Amygdala (tissue), 56 donors: ENCODE results near the gene YIPF4.
"Not testable (repeated sequence)": the region's sequence is repeated elsewhere in the genome, so short reads cannot be mapped to it uniquely, and the experiment has no call there.

Experiments used
- DNase-seq, 56 donors: peaks; one replicate each; lab custom pipeline; 2025; lab: John Stamatoyannopoulos, UW

Gene YIPF4

DNA sequence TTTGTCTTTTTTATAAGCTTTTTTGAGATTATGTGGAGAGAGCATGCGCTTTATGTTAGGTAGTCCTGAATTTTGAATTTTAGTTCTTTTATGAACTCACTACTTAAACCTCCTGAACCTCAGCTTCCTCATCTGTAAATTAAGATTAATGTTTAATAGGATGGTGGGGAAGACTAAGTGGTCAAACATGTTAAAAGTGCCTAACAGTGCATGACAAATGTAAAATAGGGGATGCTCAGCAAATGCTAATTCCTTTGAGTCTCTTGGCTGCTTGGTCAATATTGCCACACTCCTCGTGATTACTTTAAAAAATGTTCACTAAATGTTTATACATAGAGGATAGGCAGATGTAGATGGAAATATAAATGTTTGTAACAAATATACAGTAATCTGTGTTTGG is 85.9 kb downstream of the YIPF4 start:
- DNase-seq: no peak

DNA sequence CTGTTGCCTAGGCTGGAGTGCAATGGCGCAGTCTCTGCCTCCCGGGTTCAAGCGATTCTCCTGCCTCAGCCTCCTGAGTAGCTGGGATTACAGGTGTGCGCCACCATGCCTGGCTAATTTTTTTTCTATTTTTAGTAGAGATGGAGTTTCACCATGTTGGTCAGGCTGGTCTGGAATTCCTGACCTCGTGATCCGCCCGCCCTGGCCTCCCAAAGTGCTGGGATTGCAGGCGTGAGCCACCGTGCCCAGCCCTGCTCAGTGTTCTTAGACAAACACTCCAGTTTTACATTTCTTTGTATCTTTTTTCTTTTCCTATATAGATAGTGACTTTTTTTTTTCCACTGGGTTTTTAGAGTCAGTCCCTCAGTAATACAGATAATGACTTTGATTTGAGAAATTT is 86.6 kb downstream of the YIPF4 start:
- not testable (repeated sequence) for DNase-seq

DNA sequence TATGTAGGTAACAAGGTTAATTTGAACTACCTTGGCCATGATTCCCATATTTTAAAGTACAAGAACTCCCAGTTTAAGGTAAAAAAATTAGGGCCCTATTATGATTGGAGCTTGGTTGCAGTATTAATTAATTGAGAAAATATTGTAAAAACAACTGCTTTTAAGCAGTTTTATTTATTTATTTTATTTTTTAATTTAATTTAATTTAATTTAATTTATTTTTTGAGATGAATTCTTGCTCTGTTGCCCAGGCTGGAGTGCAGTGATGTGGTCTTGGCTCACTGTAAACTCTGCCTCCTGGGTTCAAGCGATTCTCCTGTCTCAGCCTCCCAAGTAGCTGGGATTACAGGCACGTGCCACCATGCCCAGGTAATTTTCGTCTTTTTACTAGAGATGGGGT is 88.0 kb downstream of the YIPF4 start:
- DNase-seq: not testable (repeated sequence)
